HepG2 (cell line): ENCODE results near the gene CELF2. TPM values are rescaled to one million over a fixed set of nuclear protein-coding genes. Genes with fewer than 3 reads are reported as not detected.

ENCODE experiments used
- ATAC-seq: fragments of 200-7000 bp; cut with Tn5 transposase; 3 replicates; pipeline ENCODE4 v1.9.1; 2020; ENCODE audit warnings: mild to moderate bottlenecking, moderate library complexity
- BruUV-seq: library from RNA; stranded (reverse); fragments of 400-500 nt; replicated peaks from 2 replicates; lab custom pipeline; 2021; lab: Mats Ljungman, UMichigan
- CTCF ChIA-PET: fragments of 300-600 bp; formaldehyde crosslinking; extraction: SDS; loops from one replicate; lab custom pipeline; 2021; ENCODE audit warnings: low total read pairs, inconsistent platforms, low intra/inter-chr PET ratio; lab: Yijun Ruan, JAX
- POLR2A ChIA-PET: fragments of 350-600 bp; sonication (Branson Sonifier 250); formaldehyde crosslinking; loops from one replicate; lab custom pipeline; 2020; ENCODE audit warnings: antibody characterized with exemption, inconsistent platforms; lab: Yijun Ruan, JAX
- DNase-seq: peaks from one replicate; pipeline ENCODE4 v3.0.0-alpha.2; 2015; ENCODE audit warnings: low spot score
- FAIRE-seq: peaks from 3 replicates; lab custom pipeline; 2011; peaks lifted over from hg19 to GRCh38; lab: Jason Lieb, UNC
- H2AFZ ChIP-seq: one replicate; pipeline ENCODE4 v1.6.1; 2011; ENCODE audit warnings: low read length, inconsistent platforms
- H3K27ac ChIP-seq: fragments of 300-600 bp; 3 replicates; pipeline ENCODE4 v1.8.0; 2011; ENCODE audit warnings: mixed run types, mild to moderate bottlenecking, mixed read lengths, low read length, inconsistent platforms; ENCODE audit not compliant: insufficient read depth; ENCODE audit errors: extremely low read length
- H3K27me3 ChIP-seq, 2 experiments: fragments of 200-600 bp in 1 of 2; 2 replicates in 1 of 2; 3 replicates in 1 of 2; pipeline versions ENCODE4 v1.6.0 to v1.8.0; 2011; ENCODE audit warnings: low read length in 2 of 2, mild to moderate bottlenecking in 2 of 2, moderate library complexity in 2 of 2, inconsistent platforms in 1 of 2; ENCODE audit not compliant: insufficient read depth in 2 of 2, control insufficient read depth in 1 of 2
- H3K36me3 ChIP-seq, 2 experiments: fragments of 200-600 bp in 1 of 2; replicated peaks in 1 of 2; 2 replicates in 1 of 2; 3 replicates in 1 of 2; pipeline versions ENCODE4 v1.5.1 to v1.8.0; 2011; ENCODE audit warnings: low read length in 2 of 2, inconsistent platforms in 1 of 2; ENCODE audit not compliant: insufficient read depth in 2 of 2, control insufficient read depth in 1 of 2
- H3K4me1 ChIP-seq: 2 replicates; pipeline ENCODE4 v1.5.1; 2012; ENCODE audit warnings: low read length, inconsistent platforms; ENCODE audit not compliant: insufficient read depth
- H3K4me2 ChIP-seq: 2 replicates; pipeline ENCODE4 v1.6.0; 2011; ENCODE audit warnings: low read depth, low read length, inconsistent platforms
- H3K4me3 ChIP-seq, 3 experiments: fragments of 200-600 bp in 1 of 3; sonication (generic), shearing (Covaris generic) in 1 of 3; replicated peaks in 1 of 3; 2 replicates each; pipeline ENCODE4 v1.5.1; 2011 to 2016; ENCODE audit warnings: low read length in 3 of 3, inconsistent platforms in 2 of 3, low read depth in 2 of 3, mild to moderate bottlenecking in 2 of 3, control low read depth in 1 of 3, mixed read lengths in 1 of 3; ENCODE audit not compliant: insufficient read depth in 1 of 3
- H3K79me2 ChIP-seq: one replicate; pipeline ENCODE4 v1.6.1; 2011; ENCODE audit warnings: low read length, inconsistent platforms; ENCODE audit not compliant: insufficient read depth
- H3K9ac ChIP-seq: 2 replicates; pipeline ENCODE4 v1.6.0; 2011; ENCODE audit warnings: mild to moderate bottlenecking, low read depth, low read length, inconsistent platforms; ENCODE audit not compliant: insufficient read depth
- H3K9me3 ChIP-seq: 2 replicates; pipeline ENCODE4 v1.5.1; 2012; ENCODE audit warnings: mild to moderate bottlenecking, low read length
- H4K20me1 ChIP-seq: 2 replicates; pipeline ENCODE4 v1.6.0; 2011; ENCODE audit warnings: inconsistent platforms, mild to moderate bottlenecking, low read length, moderate library complexity; ENCODE audit not compliant: insufficient read depth
- KLF11 ChIP-seq: IDR thresholded peaks from 2 replicates; pipeline ENCODE4 v1.6.1; 2016; ENCODE audit warnings: missing compliant biosample characterization
- MLLT10 ChIP-seq: sonication (generic); formaldehyde crosslinking; IDR thresholded peaks from 2 replicates; pipeline ENCODE4 v1.4.0; 2020; ENCODE audit warnings: missing genetic modification reagents
- MTA3 ChIP-seq: sonication (generic); formaldehyde crosslinking; IDR thresholded peaks from 2 replicates; pipeline ENCODE4 v1.4.0; 2020; ENCODE audit warnings: missing genetic modification reagents
- SRSF9 ChIP-seq: fragments of 200-400 bp; formaldehyde crosslinking; IDR thresholded peaks from 2 replicates; pipeline ENCODE4 v1.6.1; 2018; ENCODE audit warnings: borderline replicate concordance, mild to moderate bottlenecking, low read depth, low read length; ENCODE audit not compliant: insufficient read depth, poor library complexity, severe bottlenecking
- ZNF264 ChIP-seq: sonication (generic); formaldehyde crosslinking; IDR thresholded peaks from 2 replicates; pipeline ENCODE4 v1.4.0; 2020; ENCODE audit warnings: missing genetic modification reagents
- ZSCAN5A ChIP-seq: sonication (generic); formaldehyde crosslinking; IDR thresholded peaks from 2 replicates; pipeline ENCODE4 v1.8.0; 2022; ENCODE audit warnings: mild to moderate bottlenecking, missing genetic modification reagents, borderline replicate concordance
- WGBS: methylation state at CpG from one replicate; pipeline ENCODE4 v1.1.6; 2017; ENCODE audit warnings: low lambda C conversion rate; 5-methylcytosine and 5-hydroxymethylcytosine counted together
- in situ Hi-C: cut with HindIII; loops from 2 replicates; pipeline ENCODE4 v1.10.0; 2017; ENCODE audit warnings: low pct_unique_long_range_greater_than_20kb; ENCODE audit not compliant: extremely low pct_ligation_motif_present
- intact Hi-C: fragments of 100-400 bp; cut with micrococcal nuclease; formaldehyde crosslinking; loops from one replicate; pipeline ENCODE4 v1.10.0; 2022; ENCODE audit not compliant: unreplicated experiment
- polyA plus RNA-seq, 8 experiments: library from polyadenylated mRNA; depleted of rRNA in 3 of 8; stranded (reverse) in 7 of 8; unstranded in 1 of 8; fragments of >200 nt; fragmentation: Illumina TruSeq in 4 of 8; extraction: Trizol in 4 of 8; gene quantifications; 2 replicates each; pipeline versions ENCODE4 v1.2.1 to v1.2.3, GENCODE V29; 2011 to 2016; ENCODE audit warnings: low read depth in 4 of 8, missing spikeins in 1 of 8, mixed read lengths in 1 of 8; ENCODE audit not compliant: insufficient read depth in 1 of 8
- total RNA-seq, 5 experiments: library from RNA; depleted of rRNA; stranded (reverse); fragments of >200 nt; fragmentation: Illumina TruSeq; extraction: Trizol; gene quantifications; 2 replicates each; pipeline ENCODE4 v1.2.3, GENCODE V29; 2016; ENCODE audit warnings: low read depth in 1 of 5
- TF ChIP-seq, protein P1 (sequence below): sonication (generic); formaldehyde crosslinking; IDR thresholded peaks from 2 replicates; pipeline ENCODE4 v1.4.0; 2020; ENCODE audit warnings: missing genetic modification reagents

CELF2 gene
- total and polyA plus RNA-seq, 2 of the 13 experiments (the other 11 are each of a cell fraction or from before 2014, with no cell fraction given) = not detected

- TF ChIP-seq MTA3 (CRISPR knock-in tag) = no peak
These were observed 246.8 kb downstream of the CELF2 start (continued) for GRCh38 chr10:11264296-11265048.

- ATAC-seq (no peak), DNase-seq (no peak), FAIRE-seq (no peak)
- no peak overlapping the region for H3K4me3 ChIP-seq
- no TSS peak for BruUV-seq
- 0% methylated on average over 3 of the region's 3 CpGs for WGBS
- H3K9me3 ChIP-seq = no peaks in the 10 kb centered on the region
- no peak overlapping the region for H3K27ac ChIP-seq
- H3K4me2 ChIP-seq = no peak overlapping the region
- H2AFZ ChIP-seq = no peak overlapping the region
- POLR2A ChIA-PET = no interaction called here
- no peaks in the 10 kb centered on the region for H3K36me3 ChIP-seq
- TF ChIP-seq, protein P1, sequence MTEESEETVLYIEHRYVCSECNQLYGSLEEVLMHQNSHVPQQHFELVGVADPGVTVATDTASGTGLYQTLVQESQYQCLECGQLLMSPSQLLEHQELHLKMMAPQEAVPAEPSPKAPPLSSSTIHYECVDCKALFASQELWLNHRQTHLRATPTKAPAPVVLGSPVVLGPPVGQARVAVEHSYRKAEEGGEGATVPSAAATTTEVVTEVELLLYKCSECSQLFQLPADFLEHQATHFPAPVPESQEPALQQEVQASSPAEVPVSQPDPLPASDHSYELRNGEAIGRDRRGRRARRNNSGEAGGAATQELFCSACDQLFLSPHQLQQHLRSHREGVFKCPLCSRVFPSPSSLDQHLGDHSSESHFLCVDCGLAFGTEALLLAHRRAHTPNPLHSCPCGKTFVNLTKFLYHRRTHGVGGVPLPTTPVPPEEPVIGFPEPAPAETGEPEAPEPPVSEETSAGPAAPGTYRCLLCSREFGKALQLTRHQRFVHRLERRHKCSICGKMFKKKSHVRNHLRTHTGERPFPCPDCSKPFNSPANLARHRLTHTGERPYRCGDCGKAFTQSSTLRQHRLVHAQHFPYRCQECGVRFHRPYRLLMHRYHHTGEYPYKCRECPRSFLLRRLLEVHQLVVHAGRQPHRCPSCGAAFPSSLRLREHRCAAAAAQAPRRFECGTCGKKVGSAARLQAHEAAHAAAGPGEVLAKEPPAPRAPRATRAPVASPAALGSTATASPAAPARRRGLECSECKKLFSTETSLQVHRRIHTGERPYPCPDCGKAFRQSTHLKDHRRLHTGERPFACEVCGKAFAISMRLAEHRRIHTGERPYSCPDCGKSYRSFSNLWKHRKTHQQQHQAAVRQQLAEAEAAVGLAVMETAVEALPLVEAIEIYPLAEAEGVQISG (CRISPR knock-in tag) = no peak
- TF ChIP-seq SRSF9 = no peak
- TF ChIP-seq ZSCAN5A (CRISPR knock-in tag) = no peak
- no peak for TF ChIP-seq MLLT10 (CRISPR knock-in tag)
- no peak for TF ChIP-seq KLF11 (CRISPR knock-in tag)
- no peak for TF ChIP-seq ZNF264 (CRISPR knock-in tag)
- no peak overlapping the region for H3K9ac ChIP-seq
- in situ Hi-C loops = no loop called here
- 0 out of 2 replicates have a peak, but pooled peaks cover 4% of the 10 kb centered on the region for H3K4me1 ChIP-seq
- CTCF ChIA-PET = no interaction called here
- no peaks in the 10 kb centered on the region for H4K20me1 ChIP-seq
- intact Hi-C loops = no loop called here
- H3K27me3 ChIP-seq = peaks cover 1 to 18% of the 10 kb centered on the region in 2 experiments; a peak in 3 of 5 replicates
- no peaks in the 10 kb centered on the region for H3K79me2 ChIP-seq
These were observed 247.8 kb downstream of the CELF2 start for GRCh38 chr10:11265484-11265883.
